GM18867 (cell line): Measurements from ENCODE around the gene SLC38A4.
"Not testable (repeated sequence)": the region's sequence is repeated elsewhere in the genome, so short reads cannot be mapped to it uniquely, and the experiment has no call there.

Experiments used
- ATAC-seq: cut with Tn5 transposase; IDR thresholded peaks from one replicate; pipeline ENCODE4 v1.9.1; 2021; ENCODE audit warnings: mild to moderate bottlenecking, moderate library complexity; ENCODE audit not compliant: unreplicated experiment

The SLC38A4 gene

GRCh38 chr12:46825591-46826414 lies at the start of gene SLC38A4:
Gene SLC38A4, minus strand, starts transcription at chr12:46825997. Its CDS starts 32,926 bp downstream, at chr12:46793071.
- no peak for ATAC-seq

DNA sequence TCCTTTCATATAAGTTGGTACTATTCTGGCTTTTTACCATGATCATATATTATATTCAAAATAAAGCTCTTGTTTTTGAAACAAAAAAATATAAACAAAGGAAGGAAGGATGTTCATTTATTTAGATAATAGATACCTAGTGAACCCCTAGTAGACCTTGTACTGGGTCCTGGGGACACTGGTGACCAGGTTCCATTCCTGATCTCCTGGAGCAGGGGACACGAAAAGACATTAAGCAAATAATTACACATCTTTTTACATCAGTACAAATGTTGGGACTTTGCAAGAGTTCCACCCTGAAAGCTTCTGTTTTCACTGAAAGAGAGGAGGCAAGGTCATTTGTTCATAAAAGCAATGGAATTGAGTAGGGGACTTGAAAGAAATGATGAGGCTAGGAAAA lies 49.3 kb upstream of the SLC38A4 start:
- ATAC-seq = no peak

DNA sequence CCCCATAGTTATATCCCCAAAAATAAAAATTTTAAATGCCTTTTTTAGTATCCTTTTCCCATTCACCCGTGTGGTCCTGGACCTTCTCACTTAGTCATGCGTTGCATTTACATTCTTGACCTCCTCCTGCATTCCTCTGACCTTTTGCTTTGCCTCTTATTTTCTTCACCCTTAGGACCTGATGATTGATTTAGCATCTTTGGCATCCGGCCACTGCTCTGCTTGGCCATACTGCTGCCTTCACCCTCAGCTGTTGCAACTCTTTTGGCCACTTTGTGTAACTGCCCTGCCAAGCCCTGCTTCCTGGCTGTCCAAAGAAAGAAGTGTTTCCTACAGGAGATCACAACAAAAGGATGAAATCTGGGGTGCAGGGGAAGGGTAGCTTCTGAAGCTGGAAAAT lies 48.8 kb upstream of the SLC38A4 start:
- ATAC-seq = no peak

GRCh38 chr12:46872135-46872534 lies 46.3 kb upstream of the SLC38A4 start:
- ATAC-seq = no peak

DNA sequence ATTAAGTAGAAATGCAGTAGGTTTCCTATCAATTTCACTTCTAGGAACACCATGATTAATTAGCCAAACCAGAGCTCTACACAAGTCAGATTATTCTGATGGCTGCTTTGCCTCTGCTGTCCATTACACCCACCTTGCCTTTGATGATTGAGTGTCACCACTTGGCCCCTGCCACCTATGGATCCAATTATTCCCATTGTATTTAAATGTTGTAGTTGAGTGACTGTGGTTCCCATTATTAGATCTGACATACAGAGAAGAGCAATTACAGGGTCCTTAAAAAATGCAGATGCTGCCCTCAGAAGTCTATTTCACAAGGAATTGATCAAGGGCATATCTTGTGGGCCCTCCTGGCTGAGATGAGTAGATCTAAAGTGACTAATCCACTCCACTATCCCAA lies 39.5 kb upstream of the SLC38A4 start:
- no peak for ATAC-seq

- ATAC-seq = no peak
These were observed 32.6 kb upstream of the SLC38A4 start for GRCh38 chr12:46858368-46858767.

DNA sequence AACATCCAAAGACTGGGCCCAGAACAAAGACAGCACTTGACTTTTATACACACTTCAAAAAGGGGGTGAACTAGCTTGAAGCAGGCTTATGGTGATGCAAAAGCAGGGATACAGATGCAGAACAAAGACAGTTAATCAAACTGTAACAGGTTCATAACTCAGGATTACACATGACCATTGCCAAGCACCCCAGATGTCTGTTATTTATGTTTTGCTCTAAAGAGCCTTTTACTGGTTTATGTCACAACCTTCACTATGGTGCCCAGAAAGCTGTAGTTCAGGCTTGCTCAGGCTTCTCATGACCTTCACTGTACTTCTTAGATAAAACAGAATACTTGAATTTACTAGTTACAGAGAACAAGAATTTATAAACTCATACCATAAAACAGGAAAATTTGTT lies 31.7 kb upstream of the SLC38A4 start:
- no peak for ATAC-seq

- no peak for ATAC-seq
These were observed 30.0 kb upstream of the SLC38A4 start for GRCh38 chr12:46855760-46856159.

GRCh38 chr12:46854188-46854587 lies 28.4 kb upstream of the SLC38A4 start:
- ATAC-seq = not testable (repeated sequence)

DNA sequence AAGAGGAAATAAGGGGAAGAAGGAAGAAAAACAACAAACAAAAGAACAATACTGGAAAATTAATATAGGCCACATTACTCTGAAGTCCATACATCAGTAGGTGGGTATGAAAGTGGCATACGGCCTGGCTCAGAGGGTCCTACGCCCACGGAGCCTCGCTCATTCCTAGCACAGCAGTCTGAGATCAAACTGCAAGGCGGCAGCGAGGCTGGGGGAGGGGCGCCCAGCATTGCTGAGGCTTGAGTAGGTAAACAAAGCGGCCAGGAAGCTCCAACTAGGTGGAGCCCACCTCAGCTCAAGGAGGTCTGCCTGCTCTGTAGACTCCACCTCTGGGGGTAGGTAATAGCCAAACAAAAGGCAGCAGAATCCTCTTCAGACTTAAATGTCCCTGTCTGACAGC lies 23.0 kb upstream of the SLC38A4 start:
- not testable (repeated sequence) for ATAC-seq

GRCh38 chr12:46847001-46847400 lies 21.2 kb upstream of the SLC38A4 start:
- no peak for ATAC-seq

DNA sequence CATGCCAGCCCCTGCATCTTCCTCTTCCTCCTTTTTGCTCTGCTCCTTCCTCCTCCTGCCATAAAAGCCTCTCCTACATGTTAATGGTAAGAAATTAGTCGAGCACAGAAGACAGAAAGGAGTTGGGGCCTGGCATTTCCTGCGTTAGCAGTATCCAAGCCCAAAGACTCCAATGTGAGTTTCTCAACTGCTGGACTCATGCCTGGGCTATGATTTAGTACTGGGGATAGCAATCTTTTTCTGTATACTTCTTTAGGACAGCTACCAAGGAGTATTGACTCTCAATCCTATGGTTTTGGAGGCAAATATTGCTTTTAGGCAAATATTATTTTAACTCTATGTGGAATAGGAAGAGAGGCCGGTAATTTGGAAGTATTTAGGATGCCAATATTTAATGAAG lies 18.0 kb upstream of the SLC38A4 start:
- no peak for ATAC-seq

DNA sequence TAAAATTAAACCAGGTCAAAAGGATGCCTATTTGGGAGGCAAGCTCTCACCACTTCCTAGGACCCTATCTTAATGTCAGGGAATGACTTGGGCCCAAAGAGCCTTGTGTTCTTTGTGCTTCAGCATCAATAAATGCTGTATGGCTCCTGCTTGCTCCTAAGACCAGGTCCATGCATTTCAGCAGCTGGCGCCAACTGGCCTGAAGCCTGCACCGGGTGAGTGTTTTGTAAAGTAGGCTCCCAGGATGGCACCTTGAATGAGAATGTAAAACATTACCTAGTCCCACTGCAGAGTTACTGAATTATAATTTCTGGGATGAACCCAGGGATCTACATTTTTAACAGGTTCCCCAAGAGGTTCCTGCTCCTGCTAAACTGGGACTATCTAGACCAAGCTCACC lies 16.1 kb upstream of the SLC38A4 start:
- ATAC-seq = no peak

- ATAC-seq = no peak
These were observed 14.2 kb upstream of the SLC38A4 start for GRCh38 chr12:46839964-46840363.

DNA sequence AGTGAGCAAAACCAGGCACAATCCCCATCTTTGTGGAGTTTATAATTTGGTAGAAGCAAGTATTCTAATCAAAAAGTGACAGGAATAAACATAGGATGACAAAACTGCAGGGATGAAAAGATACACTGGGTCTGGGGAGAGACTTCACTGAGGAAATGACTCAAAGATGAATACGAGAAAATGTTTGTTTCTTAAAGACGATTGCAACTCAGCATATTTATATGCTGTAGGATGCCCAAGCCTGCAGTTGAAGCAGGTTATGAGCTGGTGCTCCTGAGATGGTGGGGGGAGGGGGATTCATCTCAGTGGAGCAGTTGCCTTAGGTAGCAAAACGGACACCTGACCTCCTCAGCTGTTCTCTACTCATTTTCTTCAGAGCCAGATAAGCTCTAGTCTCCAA lies 13.4 kb upstream of the SLC38A4 start:
- ATAC-seq = no peak

GRCh38 chr12:46835785-46836184 lies 10.0 kb upstream of the SLC38A4 start:
- no peak for ATAC-seq

DNA sequence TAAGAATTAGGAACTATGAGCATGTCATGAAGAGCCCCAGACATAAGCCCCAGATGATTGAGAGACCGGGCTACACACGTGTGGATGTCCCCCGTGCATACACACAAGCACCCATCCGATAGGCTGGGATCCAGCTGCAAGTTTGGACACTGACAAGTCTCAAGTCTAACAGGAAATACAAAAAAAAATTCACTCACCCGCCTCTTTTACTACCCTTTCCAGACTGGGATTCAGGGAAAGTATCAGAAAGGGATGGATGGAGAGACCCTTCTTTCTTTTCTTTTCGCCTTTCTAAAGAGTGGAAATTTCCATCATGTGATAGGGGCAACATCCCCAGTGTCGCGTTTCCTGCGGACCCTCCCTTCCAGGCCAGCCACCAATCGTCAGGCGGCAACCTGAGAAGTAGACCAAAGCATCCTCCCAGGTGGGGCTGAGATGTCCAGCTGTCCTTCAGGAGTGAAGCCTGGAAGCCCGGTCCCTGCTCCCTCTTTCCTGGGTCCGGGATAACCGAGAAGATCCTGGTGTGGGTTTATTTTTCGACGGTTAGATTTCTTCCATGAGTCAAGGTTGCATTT lies 6.4 kb upstream of the SLC38A4 start:
- ATAC-seq = no peak

- ATAC-seq = no peak
These were observed 5.7 kb upstream of the SLC38A4 start for GRCh38 chr12:46831335-46832129.

GRCh38 chr12:46830731-46831334 lies 5.0 kb upstream of the SLC38A4 start:
- ATAC-seq = no peak

DNA sequence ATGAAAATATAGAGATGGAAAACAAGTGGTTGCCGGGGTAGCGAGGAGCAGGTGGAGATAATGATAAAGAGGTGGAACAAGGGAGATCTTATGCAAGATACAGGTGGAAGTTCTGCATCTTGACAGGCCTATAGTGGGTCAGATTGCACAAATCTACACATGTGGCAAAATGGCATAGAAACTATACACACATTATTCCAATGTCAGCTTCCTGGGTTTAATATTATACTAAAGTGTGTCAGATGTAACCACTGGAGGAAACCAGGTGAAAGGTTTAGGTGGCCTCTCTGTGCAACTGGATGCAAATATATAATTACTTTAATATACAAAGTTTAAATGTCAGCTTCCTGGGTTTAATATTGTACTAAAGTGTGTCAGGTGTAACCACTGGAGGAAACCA lies 1.1 kb downstream of the SLC38A4 start:
- ATAC-seq = no peak

GRCh38 chr12:46818642-46819041 lies 7.2 kb downstream of the SLC38A4 start:
- ATAC-seq = no peak
